GM10248 (cell line): Measurements from ENCODE around the gene FKBP2.

ENCODE experiments used
- CTCF ChIA-PET: fragments of 300-600 bp; sonication (Branson Sonifier 250); formaldehyde crosslinking; extraction: SDS; loops from one replicate; lab custom pipeline; 2021; ENCODE audit warnings: antibody characterized with exemption; lab: Yijun Ruan, JAX
- POLR2A ChIA-PET: fragments of 350-650 bp; sonication (Branson Sonifier 250); formaldehyde crosslinking; extraction: SDS; loops from one replicate; lab custom pipeline; 2020; ENCODE audit warnings: antibody characterized with exemption; lab: Yijun Ruan, JAX
- DNase-seq: peaks from one replicate; pipeline ENCODE4 v3.0.0; 2012; ENCODE audit errors: extremely low spot score
- CTCF ChIP-seq: IDR thresholded peaks from 2 replicates; pipeline ENCODE4 v1.5.1; 2012; ENCODE audit warnings: mild to moderate bottlenecking, low read depth; ENCODE audit errors: extremely low read depth, missing control alignments, control extremely low read depth

The FKBP2 gene

GRCh38 chr11:64222651-64223000 lies 18.3 kb upstream of the FKBP2 start:
- TF ChIP-seq CTCF, result no peak
- ChIA-PET CTCF (interaction anchor here (1.3 to 30.9 kb wide), 3 partner anchors 12 to 82 kb away, joined by 3 to 368 read pairs (median 7); partner anchors contain the start of gene FERMT3), POLR2A (interaction anchor here (0.6 kb wide), 1 partner anchor 10 kb away, joined by 4 read pairs; no protein-coding TSS in a partner anchor)
- DNase-seq, result no peak

GRCh38 chr11:64223001-64223651 lies 17.8 kb upstream of the FKBP2 start:
- CTCF ChIA-PET, result interaction anchor here (1.1 to 30.9 kb wide), 3 partner anchors 13 to 81 kb away, joined by 5 to 368 read pairs (median 7); partner anchors contain the start of genes FERMT3 and PLCB3
- POLR2A ChIA-PET, result interaction anchor here (0.6 to 1.2 kb wide), 2 partner anchors 10 to 38 kb away, joined by 3 to 4 read pairs; partner anchors contain the start of gene STIP1
- TF ChIP-seq CTCF, result no peak
- DNase-seq, result no peak

GRCh38 chr11:64224151-64224890 lies 16.6 kb upstream of the FKBP2 start:
- CTCF ChIA-PET, result interaction anchor here (1.1 to 30.9 kb wide), 5 partner anchors 12 to 28 kb away, joined by 3 to 368 read pairs (median 5); partner anchors contain the start of genes FERMT3 and PLCB3
- no peak for DNase-seq
- TF ChIP-seq CTCF, result no peak
- POLR2A ChIA-PET, result interaction anchor here (0.7 to 3.8 kb wide), 3 partner anchors 17 to 39 kb away, joined by 3 to 21 read pairs (median 3); partner anchors contain the start of genes FERMT3, FKBP2 and STIP1

- DNase-seq, result no peak
- TF ChIP-seq CTCF, result no peak
- ChIA-PET CTCF (interaction anchor here (1.1 to 30.9 kb wide), 4 partner anchors 12 to 28 kb away, joined by 3 to 368 read pairs (median 10); partner anchors contain the start of gene FERMT3), POLR2A (interaction anchor here (0.5 to 3.8 kb wide), 3 partner anchors 11 to 49 kb away, joined by 4 to 21 read pairs (median 6); partner anchors contain the start of gene FERMT3)
Measured at GRCh38 chr11:64224891-64225607, 15.8 kb upstream of the FKBP2 start.

- CTCF ChIA-PET, result interaction anchor here (0.9 to 30.9 kb wide), 11 partner anchors 11 to 129 kb away, joined by 3 to 368 read pairs (median 5); partner anchors contain the start of genes FERMT3, FKBP2 and PLCB3
- TF ChIP-seq CTCF, result peak; percentile 22
- DNase-seq, result peak; percentile 93
Measured at GRCh38 chr11:64225608-64226506, 15.0 kb upstream of the FKBP2 start, which contains the start of the genes NUDT22 and TRPT1. Gene NUDT22 (plus strand): TSS chr11:64226274. CDS start chr11:64226653, 379 bp downstream. Gene TRPT1 (minus strand): TSS chr11:64226186. CDS start chr11:64225860, 326 bp downstream.

More at GRCh38 chr11:64225608-64226506, 15.0 kb upstream of the FKBP2 start, which contains the start of the genes NUDT22 and TRPT1:
- POLR2A ChIA-PET, result interaction anchor here (0.9 to 3.8 kb wide), 6 partner anchors 9 to 59 kb away, joined by 3 to 21 read pairs (median 6); partner anchors contain the start of genes BAD, FERMT3 and FKBP2
